Measurements from ENCODE around the gene FKBP3.

Gene FKBP3

DNA sequence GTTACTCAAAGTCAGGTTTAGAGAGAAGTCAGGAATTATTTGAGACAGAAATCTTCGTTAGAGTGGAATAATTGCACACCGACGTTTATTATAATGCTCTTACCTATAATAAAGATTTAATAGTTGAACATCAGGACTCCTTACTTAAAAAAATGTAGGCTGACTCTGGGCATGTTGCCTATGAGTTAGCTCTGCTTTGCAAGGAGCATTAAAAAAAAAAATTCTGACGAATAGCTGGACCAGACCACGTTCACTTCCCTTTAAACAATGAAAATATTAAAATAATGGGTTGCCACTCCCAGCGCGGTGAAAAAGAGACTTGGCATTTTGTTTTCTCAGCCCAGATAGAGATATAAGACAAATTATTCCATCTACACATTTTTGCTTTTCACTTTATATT, 875 bp upstream of the FKBP3 start:
- no peak for TF ChIP-seq TAF1 (IDR thresholded peaks at IDR 0.05; ENCODE audit: borderline replicate concordance, insufficient read depth, low read length)
- TF ChIP-seq, protein P1, sequence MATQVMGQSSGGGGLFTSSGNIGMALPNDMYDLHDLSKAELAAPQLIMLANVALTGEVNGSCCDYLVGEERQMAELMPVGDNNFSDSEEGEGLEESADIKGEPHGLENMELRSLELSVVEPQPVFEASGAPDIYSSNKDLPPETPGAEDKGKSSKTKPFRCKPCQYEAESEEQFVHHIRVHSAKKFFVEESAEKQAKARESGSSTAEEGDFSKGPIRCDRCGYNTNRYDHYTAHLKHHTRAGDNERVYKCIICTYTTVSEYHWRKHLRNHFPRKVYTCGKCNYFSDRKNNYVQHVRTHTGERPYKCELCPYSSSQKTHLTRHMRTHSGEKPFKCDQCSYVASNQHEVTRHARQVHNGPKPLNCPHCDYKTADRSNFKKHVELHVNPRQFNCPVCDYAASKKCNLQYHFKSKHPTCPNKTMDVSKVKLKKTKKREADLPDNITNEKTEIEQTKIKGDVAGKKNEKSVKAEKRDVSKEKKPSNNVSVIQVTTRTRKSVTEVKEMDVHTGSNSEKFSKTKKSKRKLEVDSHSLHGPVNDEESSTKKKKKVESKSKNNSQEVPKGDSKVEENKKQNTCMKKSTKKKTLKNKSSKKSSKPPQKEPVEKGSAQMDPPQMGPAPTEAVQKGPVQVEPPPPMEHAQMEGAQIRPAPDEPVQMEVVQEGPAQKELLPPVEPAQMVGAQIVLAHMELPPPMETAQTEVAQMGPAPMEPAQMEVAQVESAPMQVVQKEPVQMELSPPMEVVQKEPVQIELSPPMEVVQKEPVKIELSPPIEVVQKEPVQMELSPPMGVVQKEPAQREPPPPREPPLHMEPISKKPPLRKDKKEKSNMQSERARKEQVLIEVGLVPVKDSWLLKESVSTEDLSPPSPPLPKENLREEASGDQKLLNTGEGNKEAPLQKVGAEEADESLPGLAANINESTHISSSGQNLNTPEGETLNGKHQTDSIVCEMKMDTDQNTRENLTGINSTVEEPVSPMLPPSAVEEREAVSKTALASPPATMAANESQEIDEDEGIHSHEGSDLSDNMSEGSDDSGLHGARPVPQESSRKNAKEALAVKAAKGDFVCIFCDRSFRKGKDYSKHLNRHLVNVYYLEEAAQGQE (IDR thresholded peaks at IDR 0.05; ENCODE audit: insufficient read depth in 1 of 2, low read depth in 2 of 2, low read length in 2 of 2): no peak
- TF ChIP-seq FOXP2 (optimal IDR thresholded peaks at IDR 0.05; ENCODE audit: borderline replicate concordance, extremely low read depth, extremely low read length, insufficient read depth): no peak
- no peak for TF ChIP-seq POLR2AphosphoS5 (IDR thresholded peaks at IDR 0.05; ENCODE audit: low read depth, low read length)
- TF ChIP-seq SIN3A (IDR thresholded peaks at IDR 0.05; ENCODE audit: borderline replicate concordance, insufficient read depth, low read length): no peak

DNA sequence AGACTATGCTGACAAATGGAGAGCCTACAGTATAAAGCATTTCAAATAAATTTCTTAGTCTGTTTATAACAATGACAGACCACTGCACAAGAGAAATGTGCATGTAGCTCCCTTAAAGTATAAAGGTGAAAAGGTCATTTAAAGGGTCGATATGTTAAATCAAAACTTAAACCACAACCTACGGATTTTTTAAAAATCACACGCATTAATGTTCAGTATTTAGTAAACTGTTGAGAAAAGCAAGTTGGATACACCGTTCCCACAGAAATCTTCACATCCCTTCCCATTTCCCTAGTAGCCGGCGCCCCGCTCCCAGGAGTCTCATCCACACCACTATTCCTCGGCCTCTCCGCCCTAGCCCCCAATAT, 614 bp downstream of the FKBP3 start:
- TF ChIP-seq POLR2AphosphoS5 (IDR thresholded peaks at IDR 0.05; ENCODE audit: low read depth, low read length): no peak

DNA sequence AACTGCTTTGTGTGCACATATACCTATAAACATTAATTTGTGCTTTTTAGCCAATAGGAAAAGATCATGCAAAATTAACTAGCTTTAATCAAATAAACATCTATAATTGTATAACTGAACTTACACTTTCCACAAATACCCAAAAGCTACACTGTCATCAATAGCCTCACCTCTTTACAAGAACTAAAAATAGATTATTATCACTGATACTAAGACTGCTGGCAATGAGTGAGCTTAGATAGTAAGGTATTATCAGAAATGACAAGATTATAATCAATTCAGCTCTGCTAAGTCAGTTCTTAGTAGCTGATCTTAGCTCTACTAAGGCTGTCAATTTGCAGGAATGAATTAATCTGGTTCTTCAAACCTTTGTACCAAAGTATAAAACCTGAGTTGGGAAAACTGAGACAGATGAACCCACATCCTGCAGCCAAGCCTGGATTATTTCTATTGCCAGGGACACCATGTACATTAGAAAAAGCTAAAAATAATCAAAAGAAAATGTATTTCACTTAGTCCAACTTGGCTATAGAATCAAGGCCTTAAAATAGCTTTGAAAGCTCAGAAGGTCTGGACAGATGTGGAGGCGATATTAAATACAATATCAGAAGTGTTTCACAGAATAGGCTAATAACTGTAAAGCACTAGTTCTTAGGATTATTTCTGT, 5.2 kb downstream of the FKBP3 start:
- no peak for TF ChIP-seq SIN3A (IDR thresholded peaks at IDR 0.05; ENCODE audit: borderline replicate concordance, insufficient read depth, low read length)
- TF ChIP-seq, protein P1 (IDR thresholded peaks at IDR 0.05; ENCODE audit: insufficient read depth in 1 of 2, low read depth in 2 of 2, low read length in 2 of 2): no peak
- TF ChIP-seq POLR2AphosphoS5 (IDR thresholded peaks at IDR 0.05; ENCODE audit: low read depth, low read length): no peak
- TF ChIP-seq TAF1 (IDR thresholded peaks at IDR 0.05; ENCODE audit: borderline replicate concordance, insufficient read depth, low read length): no peak
- TF ChIP-seq FOXP2 (optimal IDR thresholded peaks at IDR 0.05; ENCODE audit: borderline replicate concordance, extremely low read depth, extremely low read length, insufficient read depth): no peak

DNA sequence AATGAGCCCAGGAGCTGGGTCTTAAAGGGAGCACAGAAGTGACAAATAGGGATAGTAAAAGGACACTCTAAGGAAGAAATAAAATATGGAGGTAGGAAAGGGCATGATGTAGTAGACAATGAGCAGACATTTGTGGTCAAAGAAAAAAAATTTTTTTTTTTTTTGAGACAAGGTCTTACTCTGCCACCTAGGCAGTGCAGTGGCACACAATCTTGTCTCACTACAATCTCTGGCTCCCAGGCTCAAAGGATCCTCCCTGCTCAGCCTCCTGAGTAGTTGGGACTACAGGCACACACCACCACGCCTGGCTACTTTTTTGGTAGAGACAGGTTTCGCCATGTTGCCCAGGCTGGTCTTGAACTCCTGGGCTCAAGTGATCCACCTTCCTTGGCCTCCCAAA, 8.5 kb downstream of the FKBP3 start:
- no peak for TF ChIP-seq TAF1 (IDR thresholded peaks at IDR 0.05; ENCODE audit: borderline replicate concordance, insufficient read depth, low read length)
- TF ChIP-seq, protein P1 (IDR thresholded peaks at IDR 0.05; ENCODE audit: insufficient read depth in 1 of 2, low read depth in 2 of 2, low read length in 2 of 2): no peak
- TF ChIP-seq FOXP2 (optimal IDR thresholded peaks at IDR 0.05; ENCODE audit: borderline replicate concordance, extremely low read depth, extremely low read length, insufficient read depth): no peak
- no peak for TF ChIP-seq SIN3A (IDR thresholded peaks at IDR 0.05; ENCODE audit: borderline replicate concordance, insufficient read depth, low read length)
- no peak for TF ChIP-seq POLR2AphosphoS5 (IDR thresholded peaks at IDR 0.05; ENCODE audit: low read depth, low read length)

DNA sequence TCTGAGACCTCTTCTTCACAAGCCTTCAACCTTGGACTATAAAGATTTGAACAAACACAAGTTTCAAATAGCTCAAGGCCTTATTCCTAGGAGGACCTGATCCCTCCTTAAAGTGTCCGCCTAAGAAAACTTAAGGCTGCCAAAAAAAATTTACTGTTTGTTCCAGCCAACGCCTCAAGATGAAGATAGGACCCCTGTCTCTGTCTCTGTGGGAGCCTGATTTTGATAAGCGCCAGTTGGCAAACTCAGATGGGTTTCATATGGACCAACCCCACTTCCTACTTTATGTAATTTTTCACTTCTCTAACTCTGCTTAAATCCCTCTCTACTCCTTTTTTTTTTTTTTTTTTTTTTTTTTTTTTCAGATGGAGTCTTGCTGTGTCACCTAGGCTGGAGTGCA, 11.0 kb downstream of the FKBP3 start:
- TF ChIP-seq, protein P1 (IDR thresholded peaks at IDR 0.05; ENCODE audit: insufficient read depth in 1 of 2, low read depth in 2 of 2, low read length in 2 of 2): no peak

All from PFSK-1 (cell line).